ENCODE data around the gene GPR39.

GPR39 gene

DNA sequence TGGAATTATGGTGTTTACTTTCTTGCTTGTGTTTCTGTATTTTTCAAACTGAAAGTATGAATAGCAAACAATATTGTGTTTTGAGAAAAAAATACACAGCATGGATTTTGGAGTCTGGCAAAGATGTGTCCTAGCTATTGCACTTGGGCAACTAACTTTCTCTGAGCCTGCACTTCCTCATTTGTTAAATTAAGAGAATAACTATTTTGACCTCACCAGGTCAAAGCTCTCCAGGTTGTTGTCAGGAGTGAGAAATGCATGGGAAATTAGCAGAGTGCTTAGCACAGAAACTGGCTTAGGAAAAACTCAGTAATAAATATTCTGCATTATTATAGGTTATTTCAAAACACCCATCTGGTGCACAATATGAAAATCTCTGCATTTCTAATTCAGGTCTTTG lies 225.2 kb downstream of the GPR39 start:
- no peak for TF ChIP-seq ZNF274 (IDR thresholded peaks at IDR 0.05; ENCODE audit: low read depth, low read length)
- no peak overlapping the region for H3K4me3 ChIP-seq (ENCODE audit: low read length)

DNA sequence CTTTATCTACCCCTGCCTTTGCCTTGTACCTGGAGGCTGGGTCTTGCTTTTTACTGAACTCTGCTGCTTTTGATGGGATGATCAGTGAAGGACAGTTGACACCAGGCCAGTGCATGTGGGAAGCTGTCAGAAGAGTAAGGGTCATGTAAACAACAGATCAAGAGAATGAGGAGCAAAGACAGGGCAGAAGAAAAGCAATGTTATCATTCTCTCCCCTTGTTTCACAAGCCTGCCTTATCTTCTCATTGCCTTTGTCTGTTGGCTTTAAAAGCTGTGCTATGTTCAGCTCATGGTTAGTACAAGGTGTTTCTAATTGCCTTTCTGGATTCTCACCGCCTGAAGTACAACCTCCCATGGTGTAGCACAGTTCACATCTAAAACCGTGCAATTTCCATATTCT lies 225.8 kb downstream of the GPR39 start:
- TF ChIP-seq ZNF274 (IDR thresholded peaks at IDR 0.05; ENCODE audit: low read depth, low read length): no peak
- no peak overlapping the region for H3K4me3 ChIP-seq (ENCODE audit: low read length)

DNA sequence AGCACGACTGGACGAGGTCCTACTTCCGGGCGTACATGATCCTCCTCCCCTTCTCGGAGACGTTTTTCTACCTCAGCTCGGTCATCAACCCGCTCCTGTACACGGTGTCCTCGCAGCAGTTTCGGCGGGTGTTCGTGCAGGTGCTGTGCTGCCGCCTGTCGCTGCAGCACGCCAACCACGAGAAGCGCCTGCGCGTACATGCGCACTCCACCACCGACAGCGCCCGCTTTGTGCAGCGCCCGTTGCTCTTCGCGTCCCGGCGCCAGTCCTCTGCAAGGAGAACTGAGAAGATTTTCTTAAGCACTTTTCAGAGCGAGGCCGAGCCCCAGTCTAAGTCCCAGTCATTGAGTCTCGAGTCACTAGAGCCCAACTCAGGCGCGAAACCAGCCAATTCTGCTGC lies 228.6 kb downstream of the GPR39 start:
- H3K4me3 ChIP-seq (ENCODE audit: low read length): no peak overlapping the region
- TF ChIP-seq ZNF274 (IDR thresholded peaks at IDR 0.05; ENCODE audit: low read depth, low read length): no peak

DNA sequence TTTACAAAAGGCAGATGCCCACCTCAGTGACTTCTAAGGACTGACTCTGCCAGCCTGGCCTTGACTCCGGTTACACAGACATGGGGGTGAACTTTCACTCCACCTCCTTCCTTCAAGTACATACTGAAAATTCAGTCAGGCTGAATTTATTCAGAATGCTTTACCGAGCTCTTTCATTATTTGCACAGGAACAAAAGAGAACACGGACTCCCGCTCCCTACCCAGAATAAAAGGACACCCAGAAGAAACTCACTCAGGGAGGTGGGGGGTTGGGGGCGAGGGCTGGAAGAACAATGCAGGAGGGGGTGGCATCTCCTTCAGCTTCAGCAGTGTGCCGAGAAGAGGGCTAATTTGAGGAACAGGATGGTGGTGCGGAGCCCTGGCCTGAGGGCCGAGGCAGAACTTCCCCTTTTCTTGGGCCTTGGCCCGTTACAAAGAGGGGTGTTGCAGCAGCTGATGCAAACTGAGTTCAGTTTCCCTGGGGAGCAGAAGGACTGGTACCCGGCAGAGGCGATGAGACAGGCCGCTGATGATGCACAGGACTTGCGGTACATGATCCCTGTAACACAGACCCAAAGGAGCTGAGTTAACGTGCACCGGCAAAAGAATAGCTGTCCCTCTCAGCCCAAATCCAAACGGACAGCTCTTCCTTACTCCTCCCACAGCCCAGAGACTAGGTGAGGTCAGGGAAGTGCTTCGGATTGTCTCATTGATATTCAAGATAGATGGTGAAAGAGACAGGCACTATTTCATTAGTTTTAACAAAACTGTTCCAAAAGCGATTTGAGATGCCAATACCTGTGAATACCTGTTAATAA lies 229.3 kb downstream of the GPR39 start:
- H3K4me3 ChIP-seq (ENCODE audit: low read length): no peak overlapping the region
- TF ChIP-seq ZNF274 (IDR thresholded peaks at IDR 0.05; ENCODE audit: low read depth, low read length): no peak

DNA sequence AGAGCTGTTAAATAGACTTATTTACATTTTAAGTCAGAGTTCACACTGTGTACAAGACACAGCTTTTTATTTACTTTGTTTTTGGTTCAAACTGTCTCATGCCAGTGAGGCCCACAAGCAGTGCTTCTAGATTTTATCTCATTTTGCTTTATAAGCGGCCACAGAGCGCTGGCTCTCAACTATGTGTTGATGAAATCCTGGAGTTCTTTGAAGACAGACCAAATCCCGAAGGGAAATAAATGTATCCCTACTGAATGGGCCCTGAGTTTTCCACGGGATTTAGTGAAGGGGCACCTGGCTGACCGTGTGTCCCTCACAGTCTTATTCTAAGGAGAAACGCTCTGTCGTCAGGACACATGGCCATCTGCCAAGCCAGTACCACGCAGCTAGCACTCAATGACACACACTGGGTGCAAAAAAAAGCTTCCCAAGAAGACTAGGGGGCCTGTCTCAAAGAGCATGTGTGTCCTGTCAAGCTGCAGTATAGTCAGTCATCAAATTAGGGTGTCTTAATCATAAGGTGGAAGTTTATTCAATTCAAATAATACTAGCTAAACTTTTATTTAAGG lies 230.0 kb downstream of the GPR39 start:
- no peak overlapping the region for H3K4me3 ChIP-seq (ENCODE audit: low read length)
- no peak for TF ChIP-seq ZNF274 (IDR thresholded peaks at IDR 0.05; ENCODE audit: low read depth, low read length)

GRCh38 chr2:132651115-132652045 lies 234.8 kb downstream of the GPR39 start:
- H3K4me3 ChIP-seq (ENCODE audit: low read length): no peak overlapping the region
- TF ChIP-seq ZNF274 (IDR thresholded peaks at IDR 0.05; ENCODE audit: low read depth, low read length): no peak

- TF ChIP-seq ZNF274 (IDR thresholded peaks at IDR 0.05; ENCODE audit: low read depth, low read length): no peak
- H3K4me3 ChIP-seq (ENCODE audit: low read length): no peak overlapping the region
Measured at GRCh38 chr2:132652474-132652873, 235.9 kb downstream of the GPR39 start.

DNA sequence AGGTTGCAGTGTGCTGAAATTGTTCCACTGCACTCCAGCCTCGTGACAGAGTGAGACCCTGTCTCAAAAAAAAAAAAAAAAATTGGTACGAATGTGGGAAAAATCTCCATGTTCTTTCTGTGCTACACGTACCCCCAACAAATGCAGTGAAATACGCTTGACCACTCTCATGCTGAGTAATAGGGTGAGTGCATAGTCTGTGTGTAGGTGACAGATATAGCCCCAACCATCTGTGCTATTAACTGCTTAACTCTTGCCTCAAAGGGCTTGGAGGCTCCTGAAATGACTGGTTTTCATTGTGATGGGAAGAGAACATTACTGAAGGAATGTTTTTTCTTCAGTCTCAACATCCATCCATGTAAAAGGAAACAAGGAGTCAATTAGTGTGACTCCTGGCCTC lies 237.7 kb downstream of the GPR39 start:
- H3K4me3 ChIP-seq (ENCODE audit: low read length): no peak overlapping the region
- TF ChIP-seq ZNF274 (IDR thresholded peaks at IDR 0.05; ENCODE audit: low read depth, low read length): no peak

DNA sequence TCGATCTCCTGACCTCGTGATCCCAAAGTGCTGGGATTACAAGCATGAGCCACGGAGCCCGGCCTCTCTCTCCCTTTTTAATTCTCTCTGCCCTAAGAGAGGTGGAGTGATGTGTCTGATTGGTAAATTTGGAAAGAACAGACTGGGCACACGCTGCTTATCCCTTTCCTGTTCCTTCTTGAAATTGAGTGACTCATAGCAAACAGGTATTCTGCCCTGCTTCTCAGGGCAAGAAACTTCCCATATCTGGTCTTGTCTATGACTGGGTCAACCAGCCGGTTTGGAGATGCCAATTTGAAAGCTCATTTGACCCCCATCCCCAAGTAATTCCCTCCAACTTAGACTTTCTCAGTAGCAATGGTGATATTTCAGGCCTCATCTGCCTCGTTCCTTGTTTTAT lies 238.4 kb downstream of the GPR39 start:
- no peak for TF ChIP-seq ZNF274 (IDR thresholded peaks at IDR 0.05; ENCODE audit: low read depth, low read length)

DNA sequence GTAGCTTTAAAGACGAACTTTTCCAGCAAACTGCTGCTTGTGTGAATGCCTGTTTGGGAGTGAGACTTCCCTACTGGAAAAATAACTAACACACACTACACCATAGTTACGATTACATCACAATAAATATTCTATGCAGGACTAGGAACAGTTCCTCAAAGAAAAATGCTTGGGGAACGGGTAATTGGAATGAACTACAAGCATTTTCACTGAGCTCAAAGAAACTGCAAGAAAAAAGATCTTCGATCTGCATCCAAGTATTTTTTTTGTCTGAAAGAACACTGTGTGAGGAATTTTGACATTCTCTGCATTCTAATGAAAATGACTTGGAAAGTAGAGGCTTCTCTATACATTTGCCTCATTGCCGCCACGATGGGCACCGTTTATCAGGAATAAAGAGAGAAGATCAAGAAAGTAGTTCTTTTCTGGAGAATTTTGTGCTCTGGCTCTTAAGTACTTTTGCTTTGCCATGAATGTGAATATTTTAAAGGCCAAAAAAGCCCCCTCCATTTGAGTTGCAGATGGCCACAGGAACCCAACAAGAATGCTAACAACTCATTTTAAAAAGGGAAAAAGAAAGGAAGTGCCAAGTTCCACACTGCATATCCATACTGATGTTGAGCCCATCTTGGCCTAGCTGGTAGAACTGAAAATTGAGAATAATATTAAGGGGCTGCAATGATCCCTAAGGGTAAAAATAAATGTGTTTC lies 239.8 kb downstream of the GPR39 start:
- no peak overlapping the region for H3K4me3 ChIP-seq (ENCODE audit: low read length)
- no peak for TF ChIP-seq ZNF274 (IDR thresholded peaks at IDR 0.05; ENCODE audit: low read depth, low read length)

More for the DNA sequence above, 238.4 kb downstream of the GPR39 start:
- no peak overlapping the region for H3K4me3 ChIP-seq (ENCODE audit: low read length)

DNA sequence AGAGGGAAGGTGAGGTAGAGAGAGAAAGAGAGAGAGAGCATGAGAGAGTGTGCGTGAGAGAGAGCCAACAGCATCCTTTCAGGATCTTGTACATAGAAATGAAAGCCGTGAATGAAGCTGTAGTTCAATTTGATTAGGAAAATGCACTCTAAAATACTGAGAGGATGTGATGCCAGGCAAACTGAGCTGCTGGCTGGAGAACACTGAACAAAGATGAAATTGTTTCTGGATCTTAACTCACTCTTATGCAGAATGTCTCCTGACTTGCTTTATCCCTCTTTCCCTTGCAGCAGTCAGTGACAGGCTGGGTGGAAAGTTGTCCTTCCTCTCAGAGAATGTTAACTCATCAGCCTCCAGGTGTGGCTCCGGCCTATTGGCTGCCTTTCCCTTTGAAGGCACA lies 242.7 kb downstream of the GPR39 start:
- no peak overlapping the region for H3K4me3 ChIP-seq (ENCODE audit: low read length)
- no peak for TF ChIP-seq ZNF274 (IDR thresholded peaks at IDR 0.05; ENCODE audit: low read depth, low read length)

GRCh38 chr2:132662732-132663131 lies 246.1 kb downstream of the GPR39 start:
- no peak for TF ChIP-seq ZNF274 (IDR thresholded peaks at IDR 0.05; ENCODE audit: low read depth, low read length)
- no peak overlapping the region for H3K4me3 ChIP-seq (ENCODE audit: low read length)

DNA sequence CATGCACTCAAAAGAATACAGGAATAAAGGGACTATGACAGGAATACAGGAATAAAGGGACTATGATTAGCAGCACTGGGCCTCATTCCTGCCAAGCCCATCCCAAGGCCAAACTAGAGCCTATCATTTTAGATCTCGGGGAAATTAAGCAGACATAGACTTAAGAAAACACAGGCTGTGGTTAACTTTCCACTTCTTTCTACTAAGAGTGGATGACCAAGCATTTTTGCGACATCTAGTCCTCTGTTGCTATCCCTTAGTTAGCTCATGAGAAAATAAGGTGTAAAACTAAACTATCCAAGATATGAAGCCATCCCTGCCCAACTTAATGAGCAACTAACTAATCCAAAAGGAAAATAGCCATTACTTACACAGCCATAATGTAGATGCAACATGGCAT lies 247.5 kb downstream of the GPR39 start:
- H3K4me3 ChIP-seq (ENCODE audit: low read length): no peak overlapping the region
- TF ChIP-seq ZNF274 (IDR thresholded peaks at IDR 0.05; ENCODE audit: low read depth, low read length): no peak

Data from GM08714 (cell line).